HEK293T (cell line): ENCODE results near the gene SLCO4A1.

Source experiments
- ARNT ChIP-seq: fragments of 450-650 bp; IDR thresholded peaks from 2 replicates; pipeline ENCODE4 v1.6.1; 2017; ENCODE audit warnings: mild to moderate bottlenecking
- CTBP1 ChIP-seq: fragments of 450-650 bp; IDR thresholded peaks from 2 replicates; pipeline ENCODE4 v1.6.1; 2016; ENCODE audit warnings: borderline replicate concordance
- ELF4 ChIP-seq: fragments of 450-650 bp; IDR thresholded peaks from 2 replicates; pipeline ENCODE4 v1.6.1; 2017; ENCODE audit warnings: antibody characterized with exemption
- FOXA1 ChIP-seq: fragments of 450-650 bp; IDR thresholded peaks from 2 replicates; pipeline ENCODE4 v1.6.1; 2016; ENCODE audit warnings: mild to moderate bottlenecking
- FOXK2 ChIP-seq: fragments of 450-650 bp; IDR thresholded peaks from 2 replicates; pipeline ENCODE4 v1.6.1; 2016; ENCODE audit warnings: mild to moderate bottlenecking
- FOXM1 ChIP-seq: fragments of 450-650 bp; IDR thresholded peaks from 2 replicates; pipeline ENCODE4 v1.6.1; 2017; ENCODE audit warnings: mild to moderate bottlenecking, borderline replicate concordance
- LEF1 ChIP-seq: fragments of 450-650 bp; IDR thresholded peaks from 2 replicates; pipeline ENCODE4 v1.6.1; 2017; ENCODE audit warnings: mild to moderate bottlenecking, borderline replicate concordance
- SP1 ChIP-seq: fragments of 450-650 bp; IDR thresholded peaks from 2 replicates; pipeline ENCODE4 v1.6.1; 2017
- SUZ12 ChIP-seq: fragments of 450-650 bp; IDR thresholded peaks from 2 replicates; pipeline ENCODE4 v1.6.1; 2016; ENCODE audit warnings: mild to moderate bottlenecking

DNA sequence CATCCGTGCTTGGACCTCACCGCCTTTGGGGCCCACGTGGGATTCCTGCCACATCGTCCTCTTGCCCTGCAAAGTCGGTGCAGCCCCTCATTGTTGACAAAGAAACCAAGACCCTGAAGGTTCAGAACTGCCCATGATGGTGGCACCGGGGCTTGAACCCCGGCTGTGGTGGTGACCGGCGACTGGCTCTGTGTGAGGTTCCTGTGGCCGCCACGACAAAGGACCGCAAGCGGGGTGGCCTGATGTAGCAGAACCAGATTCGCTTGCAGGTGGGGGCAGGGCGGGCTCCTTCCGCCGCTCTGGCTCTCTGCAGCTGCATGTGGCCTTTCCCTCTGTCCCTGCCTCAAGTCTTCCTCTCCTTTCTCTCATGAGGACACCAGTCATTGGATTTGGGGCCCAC, 28.7 kb downstream of the SLCO4A1 start:
- TF ChIP-seq ARNT (no peak), FOXA1 (no peak), FOXM1 (no peak), ELF4 (no peak), FOXK2 (no peak), SUZ12 (no peak), CTBP1 (no peak), LEF1 (no peak), SP1 (no peak)
